ENCODE data around the gene VTA1. TPM values are rescaled to one million over a fixed set of nuclear protein-coding genes. Genes with fewer than 3 reads are reported as not detected.
A peak's percentile ranks its signal among the peaks of the same experiment; 100 is the strongest.

The VTA1 gene
- total and polyA plus RNA-seq, 2 donors (not counting 1 experiment from before 2014, with no cell fraction given) = 19.8 to 27.9 TPM

DNA sequence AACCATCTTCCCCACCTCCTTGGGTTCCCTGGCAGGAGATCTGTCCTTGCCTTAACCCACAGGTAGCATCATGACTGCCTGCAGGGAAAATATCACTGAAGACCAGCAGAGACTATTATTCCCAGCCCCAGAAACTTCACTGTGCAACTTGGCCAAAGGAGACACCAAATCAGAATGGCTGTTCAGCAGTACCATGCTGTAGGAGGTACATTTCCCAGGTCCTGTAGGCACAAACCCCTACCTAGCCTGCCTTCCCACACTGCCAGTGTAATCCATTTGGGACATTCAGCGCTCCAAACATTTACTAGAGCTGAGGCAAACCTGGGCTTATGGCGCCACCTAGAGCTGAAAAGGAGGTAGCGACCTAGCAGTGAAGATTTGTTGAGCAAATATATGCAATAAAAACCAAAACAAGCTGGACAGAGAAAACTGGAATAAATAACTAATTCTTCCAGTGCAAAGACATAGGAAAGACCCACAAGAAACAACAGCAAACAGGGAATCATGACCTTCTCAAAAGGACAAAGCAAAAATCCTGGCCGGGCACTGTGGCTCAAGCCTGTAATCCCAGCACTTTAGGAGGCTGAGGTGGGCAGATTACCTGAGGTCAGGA, 60.3 kb downstream of the VTA1 start:
- Histone ChIP-seq H3K9ac (ENCODE audit: low read length) (no peak overlapping the region), H3K79me2 (ENCODE audit: control insufficient read depth, insufficient read depth, low read length) (no peaks in the 10 kb centered on the region), H3K4me3 (ENCODE audit: control extremely low read depth in 1 of 5, extremely low read depth in 1 of 5, insufficient read depth in 1 of 5, low read depth in 2 of 5, low read length in 4 of 5) (no peak overlapping the region), H2AFZ (ENCODE audit: insufficient read depth, low read depth, low read length, poor library complexity, severe bottlenecking) (no peak overlapping the region), H3K4me1 (ENCODE audit: control insufficient read depth in 2 of 2, insufficient read depth in 2 of 2, low read length in 2 of 2) (no peaks in the 10 kb centered on the region), H3K27ac (ENCODE audit: low read length in 2 of 2) (no peak overlapping the region), H4K20me1 (ENCODE audit: control insufficient read depth, insufficient read depth, low read length, poor library complexity, severe bottlenecking) (no peaks in the 10 kb centered on the region), H3K27me3 (replicated peaks in 1 of 4; ENCODE audit: control extremely low read depth in 1 of 4, control insufficient read depth in 3 of 4, insufficient read depth in 4 of 4, low read length in 3 of 4) (no peaks in the 10 kb centered on the region), H3K4me2 (replicated peaks; ENCODE audit: low read depth, low read length, poor library complexity, severe bottlenecking) (no peak overlapping the region), H3K9me3 (ENCODE audit: control extremely low read depth in 1 of 3, control insufficient read depth in 2 of 3, insufficient read depth in 1 of 3, low read length in 2 of 3) (peaks cover 5 to 11% (median 9%) of the 10 kb centered on the region in 3 donors), H3K36me3 (replicated peaks in 1 of 2; ENCODE audit: control extremely low read depth in 1 of 2, control insufficient read depth in 1 of 2, extremely low read depth in 1 of 2, insufficient read depth in 2 of 2, low read length in 1 of 2) (peaks cover 31 to 34% of the 10 kb centered on the region in 2 experiments)
- H3K27ac Mint-ChIP-seq = no peak overlapping the region
- no peaks in the 10 kb centered on the region for H3K27me3 Mint-ChIP-seq
- DNase-seq = peak; percentile 35
- ChIA-PET POLR2A (no interaction called here), CTCF (interaction anchor here (1.5 to 1.7 kb wide), 3 partner anchors 9 to 61 kb away, joined by 3 to 10 read pairs (median 6); partner anchors contain the start of genes NMBR and VTA1)
- intact Hi-C loops (cut with micrococcal nuclease) = loop anchor here (5.0 kb wide), 1 partner anchor 60 kb away; the partner anchor contains the start of genes NMBR and VTA1
- H3K4me1 Mint-ChIP-seq = no peaks in the 10 kb centered on the region
- no peak for ATAC-seq (ENCODE audit: low read depth)
- TF ChIP-seq CTCF (IDR thresholded peaks at IDR 0.05) (peak; percentile 71), EZH2 (IDR thresholded peaks at IDR 0.05; ENCODE audit: borderline replicate concordance, insufficient read depth, low read depth, low read length, poor library complexity, severe bottlenecking) (no peak)
- H3K9me3 Mint-ChIP-seq (ENCODE audit: insufficient read depth) = peaks cover 3% of the 10 kb centered on the region
- no peak overlapping the region for H3K4me3 Mint-ChIP-seq
- 100% methylated on average over 1 of the region's 4 CpGs for WGBS (ENCODE audit: insufficient coverage)

- no peak for ATAC-seq (ENCODE audit: low read depth)
- Histone ChIP-seq H3K4me3 (ENCODE audit: control extremely low read depth in 1 of 5, extremely low read depth in 1 of 5, insufficient read depth in 1 of 5, low read depth in 2 of 5, low read length in 4 of 5) (no peak overlapping the region), H2AFZ (ENCODE audit: insufficient read depth, low read depth, low read length, poor library complexity, severe bottlenecking) (no peak overlapping the region), H3K9me3 (ENCODE audit: control extremely low read depth in 1 of 3, control insufficient read depth in 2 of 3, insufficient read depth in 1 of 3, low read length in 2 of 3) (peaks cover 10 to 25% (median 18%) of the 10 kb centered on the region in 3 donors), H3K36me3 (replicated peaks in 1 of 2; ENCODE audit: control extremely low read depth in 1 of 2, control insufficient read depth in 1 of 2, extremely low read depth in 1 of 2, insufficient read depth in 2 of 2, low read length in 1 of 2) (peaks cover 31 to 40% of the 10 kb centered on the region in 2 experiments), H3K27me3 (replicated peaks in 1 of 4; ENCODE audit: control extremely low read depth in 1 of 4, control insufficient read depth in 3 of 4, insufficient read depth in 4 of 4, low read length in 3 of 4) (no peaks in the 10 kb centered on the region), H3K9ac (ENCODE audit: low read length) (no peak overlapping the region), H3K79me2 (ENCODE audit: control insufficient read depth, insufficient read depth, low read length) (no peaks in the 10 kb centered on the region), H3K27ac (ENCODE audit: low read length in 2 of 2) (no peak overlapping the region), H3K4me1 (ENCODE audit: control insufficient read depth in 2 of 2, insufficient read depth in 2 of 2, low read length in 2 of 2) (no peaks in the 10 kb centered on the region), H3K4me2 (replicated peaks; ENCODE audit: low read depth, low read length, poor library complexity, severe bottlenecking) (no peak overlapping the region), H4K20me1 (ENCODE audit: control insufficient read depth, insufficient read depth, low read length, poor library complexity, severe bottlenecking) (no peaks in the 10 kb centered on the region)
- no peak overlapping the region for H3K27ac Mint-ChIP-seq
- peaks cover 5% of the 10 kb centered on the region for H3K9me3 Mint-ChIP-seq (ENCODE audit: insufficient read depth)
- H3K27me3 Mint-ChIP-seq = no peaks in the 10 kb centered on the region
- intact Hi-C loops (cut with micrococcal nuclease) = no loop called here
- ChIA-PET POLR2A (no interaction called here), CTCF (no interaction called here)
- WGBS (ENCODE audit: insufficient coverage) = no CpG with 5 or more reads among the region's 4 CpGs
- no peak overlapping the region for H3K4me3 Mint-ChIP-seq
- no peak for TF ChIP-seq CTCF (IDR thresholded peaks at IDR 0.05)
- H3K4me1 Mint-ChIP-seq = no peaks in the 10 kb centered on the region
- no peak for DNase-seq
Observed at GRCh38 chr6:142210606-142211005, 63.5 kb downstream of the VTA1 start.
